CD4-positive, alpha-beta T cell treated with Interleukin-10 for 1 hour (primary cell): ENCODE results near the gene RAP1GAP.

ENCODE experiments used
- DNase-seq: peaks from one replicate; pipeline ENCODE4 v3.0.0-alpha.2; 2020

Gene RAP1GAP

DNA sequence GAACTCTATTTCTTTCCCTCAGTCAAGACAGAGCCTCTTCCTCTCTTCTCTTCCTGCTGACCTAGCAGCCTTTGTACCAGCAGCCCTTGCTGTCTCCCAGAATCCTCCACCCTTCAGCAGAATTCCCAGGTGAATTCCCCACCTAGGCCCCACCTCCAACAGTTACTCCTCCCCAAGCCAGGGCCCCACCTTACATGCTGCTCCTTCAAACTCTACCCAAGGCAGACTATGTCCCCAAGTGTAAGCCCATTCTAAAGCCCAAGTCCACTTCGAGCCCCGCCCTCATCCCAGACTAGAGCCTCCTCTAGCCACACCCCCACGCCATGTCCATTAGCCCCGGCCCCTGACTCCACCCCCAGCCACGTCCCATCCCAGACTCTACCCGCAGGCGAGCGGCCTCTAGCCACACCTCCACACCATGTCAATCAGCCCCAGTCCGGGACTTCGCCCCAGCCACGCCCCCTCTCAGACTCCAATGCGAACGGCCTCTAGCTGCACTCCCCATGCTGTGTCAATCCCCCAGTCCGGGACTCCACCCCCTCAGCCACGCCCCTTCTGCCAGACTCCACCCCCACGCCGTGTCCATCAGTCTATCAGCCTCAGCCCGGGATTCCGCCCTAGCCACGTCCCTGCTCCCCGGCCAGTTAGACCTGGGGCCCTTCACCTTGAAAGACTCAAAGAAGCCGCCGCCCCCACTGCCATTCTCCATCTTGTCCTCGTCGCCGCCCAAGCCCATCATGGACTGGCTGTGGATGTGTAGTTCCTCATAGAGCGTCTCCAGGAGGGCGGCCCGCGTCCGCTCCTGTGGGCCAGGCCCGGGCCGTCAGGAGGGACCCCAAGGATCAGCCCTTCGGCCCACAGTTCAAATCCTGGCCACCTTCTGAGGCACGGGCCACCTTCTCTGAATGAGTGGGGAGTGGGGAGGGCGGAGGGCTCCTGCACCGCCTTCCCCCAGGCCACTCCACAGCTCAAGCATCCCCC, 61.3 kb downstream of the RAP1GAP start:
- peak; percentile 40 for DNase-seq

DNA sequence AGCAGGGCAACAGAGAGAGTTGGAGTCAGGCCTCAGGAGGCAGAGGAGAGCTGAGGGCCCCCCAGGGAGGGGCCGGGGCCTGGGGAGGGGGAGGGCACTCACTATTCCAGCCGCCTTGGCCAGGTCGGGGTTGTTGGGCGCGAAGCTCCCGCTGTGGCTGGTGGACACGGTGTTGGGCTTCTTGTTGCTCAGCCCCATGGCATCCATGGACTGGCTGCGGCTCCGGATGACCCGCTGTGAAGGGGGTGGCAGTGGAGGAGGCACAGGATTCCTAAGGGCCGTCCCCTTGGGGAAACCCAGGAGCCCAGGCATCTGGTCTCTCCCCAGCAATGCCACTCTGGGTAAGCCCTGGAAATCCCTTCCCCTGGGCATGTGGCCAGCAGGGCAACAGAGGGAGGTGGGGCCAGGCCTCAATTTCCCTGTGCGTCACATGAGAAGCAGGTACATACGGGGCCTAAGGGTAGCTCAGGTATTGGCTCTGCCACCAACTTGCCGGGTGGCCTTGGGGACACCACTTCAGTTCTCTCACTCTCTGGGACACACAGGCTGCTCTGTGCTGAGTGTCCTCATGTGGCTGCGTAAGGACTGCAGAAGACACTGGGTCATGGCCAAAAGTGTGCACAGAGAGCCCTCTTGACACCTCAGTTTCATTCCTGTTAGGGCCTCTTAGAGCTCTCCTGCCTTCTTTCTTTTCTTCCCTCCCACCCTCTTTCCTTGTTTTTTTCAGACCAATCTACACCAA, 63.0 kb downstream of the RAP1GAP start:
- DNase-seq: no peak

GRCh38 chr1:21605012-21605715, 64.0 kb downstream of the RAP1GAP start:
- no peak for DNase-seq

DNA sequence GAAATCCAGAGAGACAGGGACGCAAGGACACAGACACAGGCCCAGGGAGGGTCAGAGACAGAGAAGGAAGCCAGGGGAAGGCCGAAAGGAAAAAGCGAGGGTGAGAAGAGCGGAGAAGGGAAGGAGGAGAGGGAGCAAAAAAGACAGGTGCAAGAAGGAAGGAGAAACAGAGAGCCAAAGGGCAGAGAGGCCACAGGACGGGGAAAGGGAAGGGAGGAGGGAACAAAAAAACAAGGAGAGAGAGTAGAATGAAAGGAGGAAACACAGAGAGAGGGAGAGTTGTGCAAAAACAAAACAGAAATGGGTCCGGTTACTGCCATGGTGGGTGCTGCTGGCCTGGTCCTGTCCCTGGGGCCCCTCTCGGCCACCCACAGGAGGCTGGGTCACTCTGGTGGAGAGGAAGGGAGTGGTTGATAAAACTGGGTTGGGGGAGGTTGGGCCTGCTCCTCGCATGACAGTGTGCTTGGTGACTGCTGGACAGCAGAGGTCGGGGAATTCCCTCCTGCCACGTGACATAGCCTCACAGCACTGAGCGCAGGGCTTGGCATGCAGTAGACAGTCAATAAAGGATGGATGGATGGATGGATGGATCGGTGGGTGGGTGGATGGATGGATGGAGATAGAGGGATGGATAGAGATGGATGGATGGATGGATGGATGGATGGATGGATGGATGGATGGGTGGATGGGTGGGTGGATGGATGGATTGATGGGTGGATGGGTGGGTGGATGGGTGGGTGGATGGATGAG, 64.8 kb downstream of the RAP1GAP start:
- no peak for DNase-seq

- no peak for DNase-seq
Observed at GRCh38 chr1:21603177-21604138, 65.7 kb downstream of the RAP1GAP start.

- no peak for DNase-seq
Observed at GRCh38 chr1:21601278-21602048, 67.7 kb downstream of the RAP1GAP start.

- no peak for DNase-seq
Observed at GRCh38 chr1:21599402-21599801, 69.8 kb downstream of the RAP1GAP start.

DNA sequence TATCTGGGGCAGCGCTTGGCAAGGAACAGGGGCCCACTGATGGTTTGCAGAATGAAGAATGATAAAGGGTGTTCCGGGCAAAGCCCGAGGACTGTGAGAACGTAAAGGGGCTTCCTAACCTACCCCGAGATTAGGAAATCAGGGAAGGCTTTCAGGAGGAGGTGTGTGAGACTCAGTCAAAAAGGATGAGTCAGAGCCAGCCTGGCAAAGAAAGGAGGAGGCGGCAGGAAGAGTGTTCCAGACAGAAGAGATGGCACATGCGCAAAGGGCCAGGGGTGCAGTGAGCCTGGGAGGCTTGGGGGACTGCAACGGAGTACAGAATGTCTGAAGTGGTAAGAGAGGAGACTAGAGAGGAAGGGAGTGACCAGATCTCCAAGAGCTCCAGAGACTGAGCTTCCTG, 70.3 kb downstream of the RAP1GAP start:
- no peak for DNase-seq

DNA sequence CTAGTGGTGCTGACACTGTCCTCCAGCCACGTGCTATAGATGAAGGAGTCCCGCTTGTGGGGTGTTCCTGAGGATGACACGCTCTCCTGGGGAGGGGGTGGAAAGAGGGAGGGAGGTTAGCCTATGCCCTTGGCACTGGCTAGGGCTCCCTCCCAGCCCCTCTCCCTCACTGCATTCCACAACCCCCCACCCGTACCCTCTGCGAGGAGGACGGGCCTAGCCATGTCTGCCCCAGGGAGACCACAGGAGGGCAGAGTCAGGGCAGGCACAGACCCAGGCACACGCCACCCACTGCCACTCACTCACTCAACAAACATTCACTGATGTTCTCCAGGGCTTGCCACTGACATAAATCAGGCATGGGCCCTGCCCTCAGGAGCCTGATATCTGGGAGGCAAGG, 70.7 kb downstream of the RAP1GAP start:
- no peak for DNase-seq

GRCh38 chr1:21597753-21598152, 71.4 kb downstream of the RAP1GAP start:
- DNase-seq: no peak

- DNase-seq: no peak
Observed at GRCh38 chr1:21596628-21597027, 72.5 kb downstream of the RAP1GAP start.

GRCh38 chr1:21596174-21596573, 73.0 kb downstream of the RAP1GAP start:
- DNase-seq: no peak

DNA sequence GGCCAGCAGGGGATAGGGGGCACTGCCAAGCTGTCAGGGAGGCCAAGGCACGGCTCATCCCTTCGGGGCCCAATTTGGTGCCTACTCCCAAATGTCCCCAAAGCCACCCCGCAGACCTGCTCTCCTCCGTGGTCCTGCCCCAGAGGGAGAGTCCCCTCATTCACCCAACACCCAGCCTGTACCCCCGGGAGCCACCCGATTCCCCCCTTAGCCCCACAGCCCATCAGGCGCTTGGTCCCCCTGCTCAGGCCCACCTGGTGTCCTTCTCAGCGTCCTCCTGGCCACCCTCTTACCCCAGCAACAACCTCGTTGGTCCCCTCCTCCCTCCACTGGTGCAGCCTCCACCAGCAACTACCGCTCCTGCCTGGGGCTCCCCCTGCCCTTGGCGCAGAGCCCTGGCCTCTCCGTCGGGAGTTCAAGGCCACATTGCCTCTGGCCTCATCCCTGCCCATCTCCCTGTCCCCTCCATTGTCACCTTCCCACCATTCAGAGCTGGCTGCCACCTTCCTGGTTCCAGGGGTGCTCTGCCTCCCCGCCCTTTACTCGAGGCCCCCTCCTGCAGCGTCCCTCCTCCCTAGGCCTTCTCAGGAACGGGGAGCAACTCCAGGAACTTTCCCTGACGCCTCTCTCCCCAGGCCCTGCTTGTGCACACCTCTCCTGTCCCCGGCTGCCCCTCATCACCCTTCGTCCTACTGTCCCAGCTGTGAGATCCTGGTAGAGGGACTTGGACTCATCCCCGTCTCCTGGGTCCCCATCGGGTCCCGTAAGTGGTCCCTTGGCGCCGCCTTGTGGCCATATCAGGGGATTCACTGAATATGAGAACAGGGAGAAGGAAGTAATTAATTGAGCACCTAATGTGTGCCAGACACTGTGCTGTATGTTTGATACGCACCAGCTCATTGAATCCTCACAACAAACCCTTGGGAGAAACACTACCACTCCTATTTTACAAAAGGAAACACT, 73.9 kb downstream of the RAP1GAP start:
- peak; percentile 24 for DNase-seq

- DNase-seq: no peak
Observed at GRCh38 chr1:21594501-21594900, 74.7 kb downstream of the RAP1GAP start.

GRCh38 chr1:21593231-21593630, 75.9 kb downstream of the RAP1GAP start:
- no peak for DNase-seq

DNA sequence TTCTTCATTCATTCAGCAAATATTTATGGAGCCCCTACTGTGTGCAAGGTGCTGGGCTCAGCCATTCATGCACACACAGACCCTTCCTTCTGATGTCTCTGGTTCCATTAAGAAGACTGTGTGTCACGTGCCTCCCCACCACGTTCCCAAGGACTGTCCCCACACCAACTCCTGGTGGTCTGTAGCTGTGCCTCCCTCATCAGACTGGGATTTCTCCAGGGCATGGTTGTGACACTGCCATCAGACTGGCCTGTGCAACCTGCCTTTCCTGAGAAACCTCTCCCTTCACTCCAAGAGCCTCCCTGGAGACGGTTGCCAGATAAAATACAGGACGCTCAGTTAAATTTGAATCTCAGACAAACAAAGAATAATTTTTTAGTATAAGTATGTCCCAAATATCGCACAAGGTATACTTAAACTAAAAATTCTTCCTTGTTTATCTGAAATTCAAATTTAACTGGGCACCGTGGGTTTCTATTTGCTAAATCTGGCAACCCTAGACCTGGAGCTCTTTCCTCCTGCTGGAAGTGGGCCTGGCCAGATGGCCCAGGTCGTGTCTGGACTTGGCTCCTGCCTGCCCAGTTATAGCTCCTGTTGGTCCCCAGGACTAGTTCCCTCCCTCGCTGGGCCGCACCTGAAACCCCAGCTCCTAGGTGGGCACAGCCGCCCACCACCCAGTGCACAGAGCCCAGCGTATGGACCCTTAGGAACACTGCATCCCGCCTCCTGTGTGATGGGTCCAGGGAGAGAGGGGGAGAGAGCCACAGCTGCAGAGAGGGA, 76.9 kb downstream of the RAP1GAP start:
- no peak for DNase-seq

- no peak for DNase-seq
Observed at GRCh38 chr1:21590934-21591333, 78.2 kb downstream of the RAP1GAP start.

DNA sequence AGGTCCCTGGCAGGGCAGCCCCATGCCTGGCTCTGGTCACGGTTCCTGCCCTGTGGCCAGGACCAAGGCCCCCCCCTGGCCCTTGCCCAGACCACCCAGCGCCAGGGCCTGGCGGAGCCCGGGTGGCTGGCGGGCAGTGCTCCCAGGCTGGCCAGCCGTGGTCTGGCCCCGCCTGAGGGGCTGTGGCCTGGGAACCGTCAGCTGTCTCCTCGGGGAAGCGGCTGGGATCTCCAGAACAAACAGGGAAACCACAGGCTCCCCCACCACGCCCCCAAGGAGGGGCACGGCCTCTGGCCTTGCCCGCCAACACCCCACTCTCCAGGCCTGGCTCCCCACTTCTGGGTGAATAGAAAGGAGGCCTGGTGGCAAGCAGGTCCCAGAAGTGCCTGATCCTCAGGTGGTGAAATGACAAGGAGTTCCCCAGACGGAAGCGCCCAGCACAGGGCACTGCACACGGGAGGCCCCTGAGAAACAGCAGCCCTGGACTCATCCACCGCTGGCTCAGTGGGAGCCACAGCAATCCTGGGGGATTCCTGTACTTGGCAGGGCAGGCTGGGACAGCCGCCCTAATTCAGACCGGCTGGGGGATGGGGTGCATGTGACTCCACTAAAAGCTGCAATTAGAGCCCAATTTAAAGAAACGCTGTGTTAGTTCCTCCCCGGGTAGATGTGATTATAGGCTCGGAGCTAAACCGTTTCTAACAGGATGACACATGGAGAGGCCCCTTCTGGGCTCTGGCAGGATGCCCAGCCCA, 78.9 kb downstream of the RAP1GAP start:
- DNase-seq: no peak
